HL-60 (cell line): ENCODE results near the gene ZNF766.

Source experiments
- CTCF ChIP-seq: IDR thresholded peaks from one replicate; pipeline ENCODE4 v1.5.1; 2011; ENCODE audit warnings: low read length, control low read depth, inconsistent platforms; ENCODE audit not compliant: insufficient read depth
- GABPA ChIP-seq: IDR thresholded peaks from 2 replicates; pipeline ENCODE4 v1.6.1; 2012; ENCODE audit warnings: low read depth
- POLR2AphosphoS5 ChIP-seq: IDR thresholded peaks from 2 replicates; pipeline ENCODE4 v1.6.1; 2012; ENCODE audit warnings: low read depth
- REST ChIP-seq: IDR thresholded peaks from 2 replicates; pipeline ENCODE4 v1.6.1; 2012; ENCODE audit warnings: low read depth; ENCODE audit not compliant: insufficient replicate concordance
- SPI1 ChIP-seq: IDR thresholded peaks from 2 replicates; pipeline ENCODE4 v1.6.1; 2012; ENCODE audit warnings: low read depth, mild to moderate bottlenecking, borderline replicate concordance

GRCh38 chr19:52230685-52231084 lies 38.7 kb upstream of the ZNF766 start:
- TF ChIP-seq CTCF (no peak), POLR2AphosphoS5 (no peak), REST (no peak), GABPA (no peak), SPI1 (no peak)
